RPMI8226 (cell line): ENCODE measurements around the gene C17orf75.
"Not testable (repeated sequence)": the region's sequence is repeated elsewhere in the genome, so short reads cannot be mapped to it uniquely, and the experiment has no call there.

Experiments
- DNase-seq: peaks from one replicate; pipeline ENCODE4 v3.0.0-alpha.2; 2015

The C17orf75 gene

GRCh38 chr17:32341857-32342602, at the start of gene C17orf75:
Gene C17orf75, minus strand, starts transcription at chr17:32342173. Its CDS starts 34 bp downstream, at chr17:32342139.
- DNase-seq, result peak; percentile 88

- DNase-seq, result no peak
Observed at GRCh38 chr17:32388613-32389459, 46.9 kb upstream of the C17orf75 start.

GRCh38 chr17:32388128-32388527, 46.2 kb upstream of the C17orf75 start:
- not testable (repeated sequence) for DNase-seq

- DNase-seq, result no peak
Observed at GRCh38 chr17:32386844-32387243, 44.9 kb upstream of the C17orf75 start.

- DNase-seq, result no peak
Observed at GRCh38 chr17:32385971-32386370, 44.0 kb upstream of the C17orf75 start.

DNA sequence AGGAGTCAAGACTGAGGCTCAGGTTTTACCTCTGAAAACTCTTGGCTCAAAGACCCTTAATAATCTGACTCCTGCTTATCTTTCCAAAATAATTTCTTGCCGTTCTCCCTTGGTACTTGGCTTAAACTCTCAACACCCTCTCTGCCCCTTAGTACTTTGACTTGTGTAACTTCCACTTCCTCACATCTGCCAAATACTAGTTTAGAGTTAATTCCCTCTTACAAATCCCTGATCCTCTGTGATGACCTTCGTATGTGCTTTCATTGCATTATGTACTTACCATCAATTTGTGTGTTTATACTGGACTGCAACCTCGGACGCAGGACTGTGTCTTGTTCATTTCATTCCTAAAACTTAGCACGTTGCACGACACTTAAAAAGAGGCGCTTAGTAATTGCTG, 43.1 kb upstream of the C17orf75 start:
- DNase-seq, result no peak

DNA sequence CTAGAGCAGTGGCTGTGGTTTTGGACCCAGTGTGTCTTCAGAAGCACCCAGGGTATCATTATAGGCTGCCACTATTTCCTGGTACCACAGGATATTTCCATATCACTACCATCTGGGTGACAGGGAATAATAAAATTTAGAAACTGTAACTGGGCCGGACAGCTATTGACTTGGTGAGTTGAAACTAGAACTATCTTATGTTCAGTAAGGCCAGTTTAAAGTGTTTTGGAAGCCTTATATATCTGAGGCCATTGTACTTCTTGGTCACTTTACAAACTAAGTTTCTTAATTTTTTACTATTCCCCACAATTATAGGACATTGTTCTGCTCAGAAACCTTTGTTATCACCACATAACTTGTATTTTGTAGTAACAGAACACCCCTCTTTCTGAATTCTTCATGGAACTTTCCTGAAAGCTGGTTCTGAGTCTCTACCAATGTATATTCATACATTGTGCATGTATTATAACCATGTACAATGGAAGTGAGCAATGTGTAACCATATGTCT, 42.0 kb upstream of the C17orf75 start:
- DNase-seq, result no peak

DNA sequence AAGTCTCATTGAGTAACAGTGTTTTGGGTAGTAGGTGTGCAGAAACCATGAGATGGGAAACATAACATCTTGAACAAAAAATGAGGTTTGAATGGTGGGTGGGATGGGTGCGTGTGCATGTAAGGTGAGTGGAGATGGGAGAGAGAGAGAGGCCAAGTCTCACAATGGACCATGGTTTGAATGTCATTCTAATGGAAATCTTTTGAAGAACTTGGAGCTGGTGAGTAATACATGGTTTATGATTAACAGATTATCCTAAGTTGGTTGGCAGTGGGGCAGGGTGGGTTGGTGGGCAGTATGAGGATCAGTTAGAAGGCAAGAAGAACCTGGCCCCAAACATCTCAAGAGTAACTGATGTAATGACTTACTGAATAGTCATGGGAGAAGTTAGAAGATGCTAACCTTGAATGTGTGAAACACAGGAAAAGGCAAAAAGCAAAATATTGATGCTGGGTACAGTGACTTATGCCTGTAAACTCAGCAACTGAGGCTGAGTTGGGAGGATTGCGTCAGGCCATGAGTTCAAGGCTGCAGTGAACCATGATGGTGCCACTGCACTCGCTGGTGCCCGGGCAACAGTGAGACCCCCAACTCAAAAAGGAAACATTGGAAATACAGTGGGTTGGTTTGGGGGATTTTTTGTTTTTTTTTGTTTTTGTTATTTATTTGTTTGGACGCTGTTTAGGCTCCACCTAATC, 40.7 kb upstream of the C17orf75 start:
- no peak for DNase-seq

- DNase-seq, result no peak
Observed at GRCh38 chr17:32370426-32370825, 28.5 kb upstream of the C17orf75 start.

DNA sequence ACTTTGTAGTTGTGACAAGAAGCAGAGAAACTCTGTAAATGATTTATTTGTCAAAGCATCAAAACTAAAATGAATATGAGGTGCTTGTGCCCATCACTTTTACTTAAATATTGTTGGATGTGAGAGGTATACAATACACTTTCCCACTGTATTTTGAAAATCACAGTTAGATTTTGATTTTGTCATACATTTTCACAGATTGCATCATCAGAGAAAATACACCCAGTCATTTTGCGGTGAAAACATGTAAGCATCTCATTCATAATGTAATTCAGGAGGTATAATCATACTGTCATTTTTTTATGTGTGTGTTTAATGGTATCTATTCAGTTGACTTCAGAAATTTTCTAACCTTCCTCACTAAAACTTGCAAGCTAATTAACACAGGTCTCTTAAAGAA, 19.3 kb upstream of the C17orf75 start:
- DNase-seq, result no peak

GRCh38 chr17:32357615-32358014, 15.6 kb upstream of the C17orf75 start:
- no peak for DNase-seq

DNA sequence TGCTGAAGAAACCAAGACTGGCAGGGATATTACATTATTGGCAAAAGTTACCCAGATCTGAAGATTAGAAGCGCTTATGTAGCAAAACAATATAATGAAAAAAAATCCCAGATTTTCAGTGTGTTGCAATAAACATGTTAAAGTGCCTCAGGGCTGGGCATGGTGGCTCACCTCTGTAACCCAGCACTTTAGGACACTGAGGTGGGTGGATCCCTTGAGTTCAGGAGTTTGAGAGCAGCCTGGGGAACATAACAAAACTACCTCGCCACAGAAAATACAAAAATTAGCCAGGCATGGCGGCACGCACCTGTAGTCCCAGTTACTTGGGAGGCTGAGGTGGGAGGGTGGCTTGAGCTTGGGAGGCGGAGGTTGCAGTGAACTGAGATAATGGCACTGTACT, 14.8 kb upstream of the C17orf75 start:
- DNase-seq, result no peak

- no peak for DNase-seq
Observed at GRCh38 chr17:32356378-32356743, 14.4 kb upstream of the C17orf75 start.

- DNase-seq, result no peak
Observed at GRCh38 chr17:32355649-32356377, 13.8 kb upstream of the C17orf75 start.

DNA sequence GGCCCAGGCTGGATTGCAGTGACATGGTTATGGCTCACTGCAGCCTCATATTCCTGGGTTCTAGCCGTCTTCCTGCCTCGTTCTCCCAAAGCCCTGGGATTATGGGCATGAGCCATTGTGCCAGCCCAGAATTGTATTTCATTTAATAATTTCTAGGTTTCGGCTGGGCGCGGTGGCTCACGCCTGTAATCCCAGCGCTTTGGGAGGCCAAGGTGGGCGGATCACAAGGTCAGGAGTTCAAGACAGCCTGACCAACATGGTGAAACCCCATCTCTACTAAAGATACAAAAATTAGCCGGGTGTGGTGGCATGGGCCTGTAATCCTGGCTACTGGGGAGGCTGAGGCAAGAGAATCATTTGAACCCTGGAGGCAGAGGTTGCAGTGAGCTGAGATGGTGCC, 10.8 kb upstream of the C17orf75 start:
- not testable (repeated sequence) for DNase-seq

DNA sequence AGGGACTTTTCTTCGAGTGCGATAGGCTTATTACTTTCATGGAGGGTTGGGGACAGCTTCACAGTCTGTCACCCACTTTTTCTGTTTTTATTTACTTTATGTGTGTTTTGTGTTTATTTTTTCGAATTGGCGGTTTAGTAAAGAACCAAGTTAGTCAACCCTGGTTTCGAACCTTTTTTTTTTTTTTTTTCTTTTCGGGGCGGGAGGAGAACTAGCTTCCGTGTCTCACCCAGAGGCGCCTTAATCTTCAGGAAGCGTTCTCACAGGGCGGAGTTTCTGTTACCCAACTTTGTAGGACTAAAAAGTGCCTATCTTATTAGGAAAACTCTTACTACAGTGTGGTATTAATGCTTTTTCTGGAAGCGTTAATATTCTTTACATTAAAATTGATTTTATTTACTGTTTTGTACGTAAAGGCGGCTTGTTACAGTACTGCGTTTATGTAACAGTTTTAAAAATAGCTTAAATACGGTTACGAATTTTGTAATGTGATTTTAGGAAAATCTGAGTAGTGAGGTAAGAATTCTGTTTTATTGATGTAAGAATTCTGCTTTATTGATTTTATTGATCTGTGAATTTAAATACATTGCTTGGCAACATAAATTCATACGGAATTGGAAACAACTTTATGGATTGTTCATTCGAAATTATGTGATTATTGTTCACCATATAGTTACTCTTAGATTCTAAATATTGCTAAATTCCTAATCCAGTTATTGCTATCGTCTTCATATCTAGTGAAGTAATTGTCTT, 8.9 kb upstream of the C17orf75 start:
- DNase-seq, result peak; percentile 54

DNA sequence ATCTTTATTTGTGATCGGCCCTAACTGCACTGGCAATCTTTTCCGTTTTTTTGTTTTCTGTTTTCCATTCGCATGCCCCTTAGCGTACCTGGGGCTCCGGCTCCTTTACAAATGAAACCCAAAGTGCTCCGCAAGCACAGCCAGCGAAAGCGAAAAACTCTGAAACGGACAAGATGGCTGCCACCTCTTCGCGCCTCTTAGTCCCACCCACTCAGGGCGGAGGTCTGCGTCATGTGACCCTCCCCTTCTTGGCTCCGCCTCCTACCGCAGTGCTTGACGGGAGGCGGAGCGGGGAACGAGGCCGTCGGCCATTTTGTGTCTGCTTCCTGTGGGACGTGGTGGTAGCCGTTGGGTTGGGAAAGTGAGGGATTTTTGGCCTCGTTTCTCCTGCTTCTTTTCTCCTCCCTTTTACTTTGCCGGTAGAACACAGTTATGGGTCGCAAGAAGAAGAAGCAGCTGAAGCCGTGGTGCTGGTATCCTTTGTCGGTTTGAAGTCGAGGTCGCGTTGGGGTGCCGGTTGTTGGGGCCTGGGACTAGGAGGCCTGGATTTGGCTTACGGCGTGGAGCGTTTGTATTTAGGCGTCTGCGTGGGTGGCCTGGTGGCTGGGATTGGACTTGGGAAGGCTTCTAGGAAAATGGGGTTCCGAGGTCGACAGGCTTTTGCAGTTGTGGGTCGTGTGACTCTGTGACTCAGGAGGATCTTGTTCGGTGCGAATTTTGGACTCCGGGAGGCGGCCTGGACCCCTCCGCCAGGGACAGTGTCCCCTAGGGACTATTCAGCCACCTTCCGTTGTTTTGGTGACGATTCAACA, 8.1 kb upstream of the C17orf75 start, which contains the start of gene ZNF207:
ZNF207 (plus strand) TSS at position 304 of the 812 bp plus-strand sequence; CDS start at position 433, 129 bp downstream.
- peak; percentile 98 for DNase-seq

DNA sequence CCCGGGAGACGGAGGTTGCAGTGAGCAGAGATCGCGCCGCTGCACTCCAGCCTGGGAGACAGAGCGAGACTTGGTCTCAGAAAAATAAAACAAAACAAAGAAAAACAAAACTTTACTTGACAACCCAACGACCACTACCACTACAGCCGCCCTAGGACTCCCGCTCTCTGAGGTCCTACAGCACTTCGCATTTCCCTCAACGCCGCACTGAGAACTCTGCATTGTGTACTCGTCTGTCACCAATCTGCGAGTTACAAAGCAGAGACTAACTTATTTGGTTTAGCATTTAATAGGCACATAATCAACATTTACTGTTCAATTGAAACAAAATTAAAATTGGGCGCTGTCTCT, 7.5 kb upstream of the C17orf75 start:
- peak; percentile 15 for DNase-seq

- DNase-seq, result no peak
Observed at GRCh38 chr17:32348483-32348800, 6.5 kb upstream of the C17orf75 start.

DNA sequence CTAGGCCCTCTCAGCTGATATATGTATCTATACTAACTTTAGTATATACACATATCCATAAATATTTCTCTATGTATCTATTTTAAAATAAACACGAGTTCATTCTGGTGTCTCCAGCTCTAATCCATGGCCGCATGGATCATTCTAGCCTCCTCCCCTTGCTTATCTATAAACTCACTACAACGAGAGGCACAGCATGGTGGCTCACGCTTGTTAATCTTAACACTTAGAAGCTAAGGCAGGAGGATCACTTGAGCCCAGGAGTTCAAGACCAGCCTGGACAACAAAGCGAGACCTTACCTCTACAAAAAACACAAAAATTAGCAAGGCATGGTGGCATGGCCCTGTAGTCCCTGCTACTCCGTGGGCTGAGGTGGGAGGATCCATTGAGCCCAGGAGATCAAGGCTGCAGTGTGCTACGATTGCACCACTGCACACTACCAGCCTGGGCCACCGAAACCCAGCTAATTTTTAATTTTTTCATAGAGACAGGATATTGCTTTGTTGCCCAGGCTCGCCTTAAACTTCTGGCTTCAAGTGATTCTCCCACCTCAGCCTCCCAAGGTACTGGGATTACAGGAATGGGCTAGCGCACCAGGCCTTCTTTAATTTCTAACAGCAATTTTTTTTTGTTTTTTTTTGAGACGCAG, 4.1 kb upstream of the C17orf75 start:
- DNase-seq, result no peak
